HepG2 (cell line): ENCODE measurements around the gene EEPD1. TPM values are rescaled to one million over a fixed set of nuclear protein-coding genes. Genes with fewer than 3 reads are reported as not detected.

Source experiments
- ATAC-seq: fragments of 200-7000 bp; cut with Tn5 transposase; 3 replicates; pipeline ENCODE4 v1.9.1; 2020; ENCODE audit warnings: mild to moderate bottlenecking, moderate library complexity
- BruUV-seq: library from RNA; stranded (reverse); fragments of 400-500 nt; replicated peaks from 2 replicates; lab custom pipeline; 2021; lab: Mats Ljungman, UMichigan
- CTCF ChIA-PET: fragments of 300-600 bp; formaldehyde crosslinking; extraction: SDS; loops from one replicate; lab custom pipeline; 2021; ENCODE audit warnings: low total read pairs, inconsistent platforms, low intra/inter-chr PET ratio; lab: Yijun Ruan, JAX
- POLR2A ChIA-PET: fragments of 350-600 bp; sonication (Branson Sonifier 250); formaldehyde crosslinking; loops from one replicate; lab custom pipeline; 2020; ENCODE audit warnings: antibody characterized with exemption, inconsistent platforms; lab: Yijun Ruan, JAX
- DNase-seq: peaks from one replicate; pipeline ENCODE4 v3.0.0-alpha.2; 2015; ENCODE audit warnings: low spot score
- FAIRE-seq: peaks from 3 replicates; lab custom pipeline; 2011; peaks lifted over from hg19 to GRCh38; lab: Jason Lieb, UNC
- H2AFZ ChIP-seq: one replicate; pipeline ENCODE4 v1.6.1; 2011; ENCODE audit warnings: low read length, inconsistent platforms
- H3K27ac ChIP-seq: fragments of 300-600 bp; 3 replicates; pipeline ENCODE4 v1.8.0; 2011; ENCODE audit warnings: mixed run types, mild to moderate bottlenecking, mixed read lengths, low read length, inconsistent platforms; ENCODE audit not compliant: insufficient read depth; ENCODE audit errors: extremely low read length
- H3K27me3 ChIP-seq, 2 experiments: fragments of 200-600 bp in 1 of 2; 2 replicates in 1 of 2; 3 replicates in 1 of 2; pipeline versions ENCODE4 v1.6.0 to v1.8.0; 2011; ENCODE audit warnings: low read length in 2 of 2, mild to moderate bottlenecking in 2 of 2, moderate library complexity in 2 of 2, inconsistent platforms in 1 of 2; ENCODE audit not compliant: insufficient read depth in 2 of 2, control insufficient read depth in 1 of 2
- H3K36me3 ChIP-seq, 2 experiments: fragments of 200-600 bp in 1 of 2; replicated peaks in 1 of 2; 2 replicates in 1 of 2; 3 replicates in 1 of 2; pipeline versions ENCODE4 v1.5.1 to v1.8.0; 2011; ENCODE audit warnings: low read length in 2 of 2, inconsistent platforms in 1 of 2; ENCODE audit not compliant: insufficient read depth in 2 of 2, control insufficient read depth in 1 of 2
- H3K4me1 ChIP-seq: 2 replicates; pipeline ENCODE4 v1.5.1; 2012; ENCODE audit warnings: low read length, inconsistent platforms; ENCODE audit not compliant: insufficient read depth
- H3K4me2 ChIP-seq: 2 replicates; pipeline ENCODE4 v1.6.0; 2011; ENCODE audit warnings: low read depth, low read length, inconsistent platforms
- H3K4me3 ChIP-seq, 3 experiments: fragments of 200-600 bp in 1 of 3; sonication (generic), shearing (Covaris generic) in 1 of 3; replicated peaks in 1 of 3; 2 replicates each; pipeline ENCODE4 v1.5.1; 2011 to 2016; ENCODE audit warnings: low read length in 3 of 3, inconsistent platforms in 2 of 3, low read depth in 2 of 3, mild to moderate bottlenecking in 2 of 3, control low read depth in 1 of 3, mixed read lengths in 1 of 3; ENCODE audit not compliant: insufficient read depth in 1 of 3
- H3K79me2 ChIP-seq: one replicate; pipeline ENCODE4 v1.6.1; 2011; ENCODE audit warnings: low read length, inconsistent platforms; ENCODE audit not compliant: insufficient read depth
- H3K9ac ChIP-seq: 2 replicates; pipeline ENCODE4 v1.6.0; 2011; ENCODE audit warnings: mild to moderate bottlenecking, low read depth, low read length, inconsistent platforms; ENCODE audit not compliant: insufficient read depth
- H3K9me3 ChIP-seq: 2 replicates; pipeline ENCODE4 v1.5.1; 2012; ENCODE audit warnings: mild to moderate bottlenecking, low read length
- H4K20me1 ChIP-seq: 2 replicates; pipeline ENCODE4 v1.6.0; 2011; ENCODE audit warnings: inconsistent platforms, mild to moderate bottlenecking, low read length, moderate library complexity; ENCODE audit not compliant: insufficient read depth
- BRD4 ChIP-seq: sonication (generic); formaldehyde crosslinking; IDR thresholded peaks from 2 replicates; pipeline ENCODE4 v1.4.0; 2020; ENCODE audit warnings: missing genetic modification reagents
- FOXJ3 ChIP-seq: sonication (generic); formaldehyde crosslinking; IDR thresholded peaks from 2 replicates; pipeline ENCODE4 v1.4.0; 2020; ENCODE audit warnings: missing genetic modification reagents, mild to moderate bottlenecking, borderline replicate concordance
- KLF11 ChIP-seq: IDR thresholded peaks from 2 replicates; pipeline ENCODE4 v1.6.1; 2016; ENCODE audit warnings: missing compliant biosample characterization
- KLF9 ChIP-seq: IDR thresholded peaks from 2 replicates; pipeline ENCODE4 v1.6.1; 2016; ENCODE audit warnings: low read depth
- NCOA5 ChIP-seq: sonication (generic); formaldehyde crosslinking; IDR thresholded peaks from 2 replicates; pipeline ENCODE4 v1.4.0; 2020; ENCODE audit warnings: missing genetic modification reagents
- SRSF1 ChIP-seq: fragments of 200-400 bp; formaldehyde crosslinking; optimal IDR thresholded peaks from 2 replicates; pipeline ENCODE3; 2017; ENCODE audit warnings: mild to moderate bottlenecking, low read depth, low read length, moderate library complexity
- ZFP37 ChIP-seq: sonication (generic); formaldehyde crosslinking; IDR thresholded peaks from 2 replicates; pipeline ENCODE4 v1.4.0; 2020; ENCODE audit warnings: missing genetic modification reagents, borderline replicate concordance
- ZHX1 ChIP-seq: sonication (generic); formaldehyde crosslinking; IDR thresholded peaks from 2 replicates; pipeline ENCODE4 v1.8.1; 2022; ENCODE audit warnings: low read depth, mild to moderate bottlenecking, missing genetic modification reagents
- ZNF10 ChIP-seq: sonication (generic); formaldehyde crosslinking; IDR thresholded peaks from 2 replicates; pipeline ENCODE4 v1.4.0; 2020; ENCODE audit warnings: mild to moderate bottlenecking, low read depth, missing genetic modification reagents, borderline replicate concordance
- ZNF281 ChIP-seq: sonication (generic); formaldehyde crosslinking; IDR thresholded peaks from 2 replicates; pipeline ENCODE4 v1.4.0; 2020; ENCODE audit warnings: missing genetic modification reagents, borderline replicate concordance
- ZNF282 ChIP-seq: fragments of 450-650 bp; IDR thresholded peaks from 2 replicates; pipeline ENCODE4 v1.6.1; 2018; ENCODE audit not compliant: partially characterized antibody
- WGBS: methylation state at CpG from one replicate; pipeline ENCODE4 v1.1.6; 2017; ENCODE audit warnings: low lambda C conversion rate; 5-methylcytosine and 5-hydroxymethylcytosine counted together
- in situ Hi-C: cut with HindIII; loops from 2 replicates; pipeline ENCODE4 v1.10.0; 2017; ENCODE audit warnings: low pct_unique_long_range_greater_than_20kb; ENCODE audit not compliant: extremely low pct_ligation_motif_present
- intact Hi-C: fragments of 100-400 bp; cut with micrococcal nuclease; formaldehyde crosslinking; loops from one replicate; pipeline ENCODE4 v1.10.0; 2022; ENCODE audit not compliant: unreplicated experiment
- polyA plus RNA-seq, 8 experiments: library from polyadenylated mRNA; depleted of rRNA in 3 of 8; stranded (reverse) in 7 of 8; unstranded in 1 of 8; fragments of >200 nt; fragmentation: Illumina TruSeq in 4 of 8; extraction: Trizol in 4 of 8; gene quantifications; 2 replicates each; pipeline versions ENCODE4 v1.2.1 to v1.2.3, GENCODE V29; 2011 to 2016; ENCODE audit warnings: low read depth in 4 of 8, missing spikeins in 1 of 8, mixed read lengths in 1 of 8; ENCODE audit not compliant: insufficient read depth in 1 of 8
- total RNA-seq, 5 experiments: library from RNA; depleted of rRNA; stranded (reverse); fragments of >200 nt; fragmentation: Illumina TruSeq; extraction: Trizol; gene quantifications; 2 replicates each; pipeline ENCODE4 v1.2.3, GENCODE V29; 2016; ENCODE audit warnings: low read depth in 1 of 5

EEPD1 gene
- total and polyA plus RNA-seq, 2 of the 13 experiments (the other 11 are each of a cell fraction or from before 2014, with no cell fraction given), result 10.1 to 16.4 TPM

- H3K27ac ChIP-seq, result no peak overlapping the region
- no peaks in the 10 kb centered on the region for H3K9me3 ChIP-seq
- FAIRE-seq (no peak), ATAC-seq (no peak), DNase-seq (no peak)
- H3K79me2 ChIP-seq, result no peaks in the 10 kb centered on the region
- ChIA-PET POLR2A (no interaction called here), CTCF (interaction anchor here (1.6 kb wide), 1 partner anchor 310 kb away, joined by 3 read pairs; no protein-coding TSS in a partner anchor)
- no peak overlapping the region for H3K4me2 ChIP-seq
- H2AFZ ChIP-seq, result no peak overlapping the region
- no peak overlapping the region for H3K4me3 ChIP-seq
- peaks cover 28% of the 10 kb centered on the region for H3K4me1 ChIP-seq
- no peak overlapping the region for H3K9ac ChIP-seq
- in situ Hi-C loops, result loop anchor here (10.0 kb wide), 1 partner anchor 140 kb away; the partner anchor contains the start of gene EEPD1
- H3K27me3 ChIP-seq, result no peaks in the 10 kb centered on the region
- H4K20me1 ChIP-seq, result no peaks in the 10 kb centered on the region
- TF ChIP-seq NCOA5 (CRISPR knock-in tag) (no peak), ZHX1 (no peak), SRSF1 (no peak), BRD4 (CRISPR knock-in tag) (no peak), KLF9 (CRISPR knock-in tag) (no peak), ZFP37 (no peak), KLF11 (CRISPR knock-in tag) (no peak), ZNF282 (no peak), FOXJ3 (CRISPR knock-in tag) (no peak), ZNF10 (CRISPR knock-in tag) (no peak), ZNF281 (CRISPR knock-in tag) (no peak)
- H3K36me3 ChIP-seq, result peaks cover 13 to 38% of the 10 kb centered on the region in 2 experiments
- intact Hi-C loops, result no loop called here
- no TSS peak for BruUV-seq
- 91% methylated on average over 5 of the region's 5 CpGs for WGBS
Measured at GRCh38 chr7:36295090-36295489, 142.0 kb downstream of the EEPD1 start.
